HG03457 (cell line): ENCODE measurements around the gene SHQ1.
"Not testable (repeated sequence)": the region's sequence is repeated elsewhere in the genome, so short reads cannot be mapped to it uniquely, and the experiment has no call there.

ENCODE experiments used
- ATAC-seq: cut with Tn5 transposase; IDR thresholded peaks from one replicate; pipeline ENCODE4 v1.9.1; 2021; ENCODE audit warnings: moderate number of reproducible peaks; ENCODE audit not compliant: unreplicated experiment

The SHQ1 gene

GRCh38 chr3:72803573-72803972 lies 44.7 kb downstream of the SHQ1 start:
- ATAC-seq = no peak

- ATAC-seq = no peak
These were observed 46.2 kb downstream of the SHQ1 start for GRCh38 chr3:72802001-72802400.

- no peak for ATAC-seq
These were observed 47.4 kb downstream of the SHQ1 start for GRCh38 chr3:72800869-72801268.

- ATAC-seq = no peak
These were observed 49.6 kb downstream of the SHQ1 start for GRCh38 chr3:72798552-72799195.

GRCh38 chr3:72797773-72798543 lies 50.3 kb downstream of the SHQ1 start:
- no peak for ATAC-seq

GRCh38 chr3:72794079-72794478 lies 54.2 kb downstream of the SHQ1 start:
- no peak for ATAC-seq

GRCh38 chr3:72791161-72791560 lies 57.1 kb downstream of the SHQ1 start:
- ATAC-seq = no peak

- no peak for ATAC-seq
These were observed 58.5 kb downstream of the SHQ1 start for GRCh38 chr3:72789786-72790185.

- ATAC-seq = not testable (repeated sequence)
These were observed 60.0 kb downstream of the SHQ1 start for GRCh38 chr3:72788232-72788631.

GRCh38 chr3:72786668-72787067 lies 61.6 kb downstream of the SHQ1 start:
- no peak for ATAC-seq

- no peak for ATAC-seq
These were observed 64.0 kb downstream of the SHQ1 start for GRCh38 chr3:72784226-72784625.

GRCh38 chr3:72782521-72782920 lies 65.7 kb downstream of the SHQ1 start:
- ATAC-seq = no peak

- ATAC-seq = no peak
These were observed 78.3 kb downstream of the SHQ1 start for GRCh38 chr3:72769758-72770540.

GRCh38 chr3:72768936-72769335 lies 79.3 kb downstream of the SHQ1 start:
- no peak for ATAC-seq

- ATAC-seq = no peak
These were observed 79.8 kb downstream of the SHQ1 start for GRCh38 chr3:72768481-72768880.

GRCh38 chr3:72768006-72768441 lies 80.2 kb downstream of the SHQ1 start:
- no peak for ATAC-seq

GRCh38 chr3:72766866-72767265 lies 81.4 kb downstream of the SHQ1 start:
- ATAC-seq = no peak

GRCh38 chr3:72763751-72764440 lies 84.3 kb downstream of the SHQ1 start:
- ATAC-seq = no peak

GRCh38 chr3:72761410-72761809 lies 86.8 kb downstream of the SHQ1 start:
- no peak for ATAC-seq

- no peak for ATAC-seq
These were observed 88.0 kb downstream of the SHQ1 start for GRCh38 chr3:72760225-72760624.

- ATAC-seq = peak; percentile 99
These were observed 91.3 kb downstream of the SHQ1 start for GRCh38 chr3:72756900-72757299.
